NCI-H146 treated with DMSO at 0.1 percent for 48 hours (cell line): ENCODE measurements around the gene SMIM5.
A peak's percentile ranks its signal among the peaks of the same experiment; 100 is the strongest.

Source experiments
- DNase-seq: peaks from one replicate; lab custom pipeline; 2025; ENCODE audit not compliant: unreplicated experiment; lab: John Stamatoyannopoulos, UW

The SMIM5 gene

DNA sequence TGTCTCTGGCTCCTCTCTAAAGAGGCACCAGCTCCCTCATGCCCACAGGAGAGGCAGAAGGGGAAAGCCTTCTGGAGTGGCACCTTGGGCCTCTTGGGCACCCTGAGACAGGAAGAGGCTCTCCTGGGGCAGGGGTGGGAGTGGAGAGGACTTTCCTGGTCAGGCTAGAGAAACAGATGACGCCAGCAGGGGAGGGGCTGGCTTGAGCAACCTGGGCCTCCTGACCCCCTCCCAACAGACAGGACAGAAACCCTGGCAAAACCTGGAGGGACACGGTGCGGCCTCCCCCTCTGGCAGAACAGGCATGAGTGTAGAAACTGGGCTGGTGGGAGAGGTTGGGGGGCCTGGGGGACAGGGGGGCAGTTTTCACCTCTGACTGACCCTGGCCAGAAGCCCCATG, 6.1 kb downstream of the SMIM5 start:
- DNase-seq = no peak

- DNase-seq = no peak
Observed at GRCh38 chr17:75639771-75640555, 6.7 kb downstream of the SMIM5 start.

- no peak for DNase-seq
Observed at GRCh38 chr17:75640556-75641119, 7.4 kb downstream of the SMIM5 start.

GRCh38 chr17:75641343-75641742, 8.1 kb downstream of the SMIM5 start:
- no peak for DNase-seq

- no peak for DNase-seq
Observed at GRCh38 chr17:75642182-75642783, 9.0 kb downstream of the SMIM5 start.

GRCh38 chr17:75642784-75643642, 9.8 kb downstream of the SMIM5 start:
- DNase-seq = no peak

DNA sequence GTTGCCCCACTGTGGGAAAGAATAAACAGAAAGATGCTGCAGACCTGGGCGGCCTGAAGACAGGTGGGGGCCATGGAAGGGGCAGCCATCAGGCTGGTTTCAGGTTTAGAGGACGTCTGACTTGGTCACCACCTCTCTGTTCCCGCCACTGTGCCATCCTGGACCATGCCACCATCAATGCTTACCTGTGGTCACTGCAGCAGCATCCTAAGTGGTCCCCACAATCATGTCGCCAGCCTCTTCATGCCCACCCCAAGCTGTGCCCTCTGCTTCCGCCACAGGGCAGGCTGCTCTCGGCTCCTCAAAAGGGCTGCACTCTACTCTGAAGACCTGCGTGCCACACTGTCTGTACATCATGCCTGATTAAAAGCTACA, 10.4 kb downstream of the SMIM5 start:
- no peak for DNase-seq

- DNase-seq = peak; percentile 72
Observed at GRCh38 chr17:75645501-75645888, 12.3 kb downstream of the SMIM5 start.

- no peak for DNase-seq
Observed at GRCh38 chr17:75645889-75646637, 12.8 kb downstream of the SMIM5 start.

GRCh38 chr17:75646638-75646992, 13.4 kb downstream of the SMIM5 start:
- no peak for DNase-seq

DNA sequence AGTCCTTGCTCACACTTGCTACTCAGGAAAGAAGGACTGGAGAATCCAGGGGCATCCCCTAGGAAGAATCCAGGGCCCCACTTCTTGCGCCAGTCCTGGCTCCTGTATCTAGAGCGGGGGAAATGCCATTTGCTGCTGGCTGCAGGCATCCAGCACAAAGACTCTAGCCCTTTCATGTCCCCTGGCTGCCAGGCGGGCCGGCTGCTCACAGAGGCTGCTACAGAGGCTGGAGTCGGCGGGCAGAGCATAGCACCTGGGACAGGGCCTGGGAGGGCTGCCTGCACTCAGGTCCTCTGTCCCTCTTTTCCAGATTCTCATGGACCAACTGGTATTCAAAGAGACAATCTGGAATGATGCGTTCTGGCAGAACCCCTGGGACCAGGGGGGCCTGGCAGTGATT, 13.8 kb downstream of the SMIM5 start:
- no peak for DNase-seq

DNA sequence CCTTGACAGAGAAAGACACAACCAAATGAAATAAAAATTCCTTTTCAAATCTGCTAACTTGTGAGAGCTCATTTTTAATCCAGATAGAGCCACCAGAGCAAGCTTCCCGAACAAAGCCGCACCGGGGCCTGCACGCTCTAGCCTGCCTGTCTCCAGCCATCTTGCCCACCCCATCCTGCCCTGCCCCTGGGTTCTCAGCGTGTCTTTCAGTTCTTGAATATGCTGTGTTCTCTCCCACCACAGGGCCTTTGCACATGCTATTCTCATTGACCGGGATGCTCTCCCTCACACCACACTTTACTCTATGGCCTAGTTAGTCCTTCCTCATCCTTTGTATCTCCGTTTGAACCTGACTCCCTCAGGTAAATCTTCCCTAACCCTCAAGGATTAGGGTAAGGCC, 14.7 kb downstream of the SMIM5 start:
- DNase-seq = no peak

GRCh38 chr17:75649687-75650086, 16.5 kb downstream of the SMIM5 start:
- no peak for DNase-seq

- DNase-seq = no peak
Observed at GRCh38 chr17:75650874-75651273, 17.6 kb downstream of the SMIM5 start.

GRCh38 chr17:75652341-75652740, 19.1 kb downstream of the SMIM5 start:
- no peak for DNase-seq

- peak; percentile 13 for DNase-seq
Observed at GRCh38 chr17:75652934-75653549, 19.8 kb downstream of the SMIM5 start.

- no peak for DNase-seq
Observed at GRCh38 chr17:75654176-75654575, 20.9 kb downstream of the SMIM5 start.

- DNase-seq = no peak
Observed at GRCh38 chr17:75658237-75658636, 25.0 kb downstream of the SMIM5 start.

DNA sequence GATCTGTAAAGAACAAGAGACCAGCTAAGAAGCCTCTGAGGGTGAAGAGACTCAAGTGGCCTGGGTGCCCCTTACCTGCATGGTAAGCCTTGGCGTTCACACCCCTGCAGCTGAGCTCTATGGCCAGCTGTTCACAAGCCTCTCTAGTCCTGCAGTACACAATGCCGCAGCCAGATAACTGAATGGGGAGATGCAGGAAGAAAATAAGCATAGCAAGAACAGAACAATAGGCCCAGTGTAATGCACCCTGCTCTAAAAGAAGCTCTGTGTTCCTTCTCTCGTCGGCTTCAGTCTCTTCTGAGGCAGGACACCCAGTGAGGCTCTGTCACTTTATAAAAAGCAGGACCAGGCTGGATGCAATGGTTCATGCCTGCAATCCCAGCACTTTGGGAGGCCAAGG, 28.3 kb downstream of the SMIM5 start:
- DNase-seq = no peak

DNA sequence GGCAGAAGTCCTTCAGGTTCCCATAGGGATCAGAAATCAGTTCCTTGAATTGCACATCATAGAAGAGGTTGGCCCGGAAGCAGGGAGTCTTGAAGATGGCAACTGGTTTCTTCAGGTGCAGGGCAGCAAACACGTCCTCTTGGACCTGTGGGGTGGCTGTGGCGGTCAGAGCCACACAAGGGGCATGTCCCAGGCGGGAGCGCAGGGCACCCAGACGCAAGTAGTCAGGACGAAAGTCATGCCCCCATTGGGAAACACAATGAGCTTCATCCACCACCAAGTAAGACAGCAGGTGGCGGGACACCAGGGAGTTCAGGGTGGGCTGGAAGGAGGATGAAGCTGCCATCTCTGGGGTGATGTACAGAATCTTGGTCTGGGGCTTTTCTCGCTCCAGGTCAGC, 29.3 kb downstream of the SMIM5 start:
- no peak for DNase-seq
